Mucosa of descending colon (tissue), 3 donors: ENCODE measurements around the gene CADM3. TPM values are rescaled to one million over a fixed set of nuclear protein-coding genes. Genes with fewer than 3 reads are reported as not detected.

Source experiments
- ATAC-seq: fragments of 200-7000 bp; cut with Tn5 transposase; one replicate; pipeline ENCODE4 v1.9.1; 2020; ENCODE audit warnings: mild to moderate bottlenecking, moderate library complexity
- DNase-seq, 3 donors: peaks; one replicate each; pipeline ENCODE4 v3.0.0-alpha.2; 2020
- H3K36me3 ChIP-seq: fragments of 200-600 bp; one replicate; pipeline ENCODE4 v1.8.0; 2021; ENCODE audit warnings: low read depth, mild to moderate bottlenecking
- H3K4me1 ChIP-seq: fragments of 200-600 bp; one replicate; pipeline ENCODE4 v1.8.0; 2021; ENCODE audit warnings: low read depth, mild to moderate bottlenecking
- H3K4me3 ChIP-seq: fragments of 200-600 bp; one replicate; pipeline ENCODE4 v1.8.0; 2021; ENCODE audit warnings: mild to moderate bottlenecking
- H3K9me3 ChIP-seq: fragments of 200-600 bp; one replicate; pipeline ENCODE4 v1.8.0; 2021; ENCODE audit warnings: mild to moderate bottlenecking
- intact Hi-C, 2 donors: fragments of 100-400 bp; cut with DNase I in 1 of 2; cut with micrococcal nuclease in 1 of 2; formaldehyde crosslinking; loops; one replicate each; pipeline versions ENCODE4 v1.11.0 to v1.11.1; 2022; cut with DNase I, micrococcal nuclease
- total RNA-seq, 3 donors: library from RNA; stranded (reverse); fragmentation: NEBNext Ultra II Directional in 2 of 3; extraction: Animal tissue kit (Norgen Biotek cat#: 25700) in 2 of 3; gene quantifications; one replicate each; pipeline versions ENCODE4 v1.2.1 to v1.2.4, GENCODE V29; 2021 to 2023
- TF ChIP-seq, protein P1 (sequence below): fragments of 200-600 bp; IDR thresholded peaks from one replicate; pipeline ENCODE4 v1.8.0; 2022; ENCODE audit warnings: antibody characterized with exemption, mild to moderate bottlenecking
- donor health status: DM: no; HTN: no; CAD: no; lungs with moderate emphysema.
- donor health status: DM: no; HTN: no; CAD: no.
- donor health status: DM: no; HTN: yes; CAD: no.

CADM3 gene
- total RNA-seq, 3 donors from 2014 or later: 2.7 to 23.3 (median 10.3) TPM

GRCh38 chr1:159190441-159190840 lies 19.0 kb downstream of the CADM3 start:
- H3K9me3 ChIP-seq: no peaks in the 10 kb centered on the region
- no peak overlapping the region for H3K4me3 ChIP-seq
- no peaks in the 10 kb centered on the region for H3K4me1 ChIP-seq
- intact Hi-C loops: no loop called here
- DNase-seq (no peak), ATAC-seq (no peak)
- TF ChIP-seq, protein P1, sequence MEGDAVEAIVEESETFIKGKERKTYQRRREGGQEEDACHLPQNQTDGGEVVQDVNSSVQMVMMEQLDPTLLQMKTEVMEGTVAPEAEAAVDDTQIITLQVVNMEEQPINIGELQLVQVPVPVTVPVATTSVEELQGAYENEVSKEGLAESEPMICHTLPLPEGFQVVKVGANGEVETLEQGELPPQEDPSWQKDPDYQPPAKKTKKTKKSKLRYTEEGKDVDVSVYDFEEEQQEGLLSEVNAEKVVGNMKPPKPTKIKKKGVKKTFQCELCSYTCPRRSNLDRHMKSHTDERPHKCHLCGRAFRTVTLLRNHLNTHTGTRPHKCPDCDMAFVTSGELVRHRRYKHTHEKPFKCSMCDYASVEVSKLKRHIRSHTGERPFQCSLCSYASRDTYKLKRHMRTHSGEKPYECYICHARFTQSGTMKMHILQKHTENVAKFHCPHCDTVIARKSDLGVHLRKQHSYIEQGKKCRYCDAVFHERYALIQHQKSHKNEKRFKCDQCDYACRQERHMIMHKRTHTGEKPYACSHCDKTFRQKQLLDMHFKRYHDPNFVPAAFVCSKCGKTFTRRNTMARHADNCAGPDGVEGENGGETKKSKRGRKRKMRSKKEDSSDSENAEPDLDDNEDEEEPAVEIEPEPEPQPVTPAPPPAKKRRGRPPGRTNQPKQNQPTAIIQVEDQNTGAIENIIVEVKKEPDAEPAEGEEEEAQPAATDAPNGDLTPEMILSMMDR: no peak
- no peaks in the 10 kb centered on the region for H3K36me3 ChIP-seq

DNA sequence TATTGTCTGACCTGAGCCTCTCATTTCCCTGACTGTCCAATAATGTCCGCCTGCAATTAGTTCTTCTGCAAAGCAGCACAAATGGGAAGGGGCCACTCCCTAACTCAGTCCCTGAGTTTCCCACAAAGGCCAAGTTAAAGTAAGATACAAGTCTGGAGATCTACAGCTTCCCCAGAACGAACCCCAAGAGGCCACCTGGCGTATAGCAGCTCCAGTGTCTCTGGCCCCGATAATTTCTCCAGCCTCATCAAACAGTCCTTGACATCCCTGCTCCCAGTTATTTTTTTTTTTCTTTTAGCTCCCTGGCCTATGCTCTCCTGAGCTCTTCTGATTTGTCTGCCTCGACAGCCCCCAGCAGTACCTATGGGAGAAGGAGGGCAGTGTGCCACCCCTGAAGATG lies 25.1 kb downstream of the CADM3 start:
- H3K4me1 ChIP-seq: no peaks in the 10 kb centered on the region
- no peak overlapping the region for H3K4me3 ChIP-seq
- no peaks in the 10 kb centered on the region for H3K9me3 ChIP-seq
- TF ChIP-seq, protein P1: no peak
- DNase-seq (no peak), ATAC-seq (no peak)
- intact Hi-C loops: loop anchor here in 1 of 2 donors (5.0 kb wide), 1 partner anchor 34 kb away; no protein-coding TSS in a partner anchor
- H3K36me3 ChIP-seq: no peaks in the 10 kb centered on the region

DNA sequence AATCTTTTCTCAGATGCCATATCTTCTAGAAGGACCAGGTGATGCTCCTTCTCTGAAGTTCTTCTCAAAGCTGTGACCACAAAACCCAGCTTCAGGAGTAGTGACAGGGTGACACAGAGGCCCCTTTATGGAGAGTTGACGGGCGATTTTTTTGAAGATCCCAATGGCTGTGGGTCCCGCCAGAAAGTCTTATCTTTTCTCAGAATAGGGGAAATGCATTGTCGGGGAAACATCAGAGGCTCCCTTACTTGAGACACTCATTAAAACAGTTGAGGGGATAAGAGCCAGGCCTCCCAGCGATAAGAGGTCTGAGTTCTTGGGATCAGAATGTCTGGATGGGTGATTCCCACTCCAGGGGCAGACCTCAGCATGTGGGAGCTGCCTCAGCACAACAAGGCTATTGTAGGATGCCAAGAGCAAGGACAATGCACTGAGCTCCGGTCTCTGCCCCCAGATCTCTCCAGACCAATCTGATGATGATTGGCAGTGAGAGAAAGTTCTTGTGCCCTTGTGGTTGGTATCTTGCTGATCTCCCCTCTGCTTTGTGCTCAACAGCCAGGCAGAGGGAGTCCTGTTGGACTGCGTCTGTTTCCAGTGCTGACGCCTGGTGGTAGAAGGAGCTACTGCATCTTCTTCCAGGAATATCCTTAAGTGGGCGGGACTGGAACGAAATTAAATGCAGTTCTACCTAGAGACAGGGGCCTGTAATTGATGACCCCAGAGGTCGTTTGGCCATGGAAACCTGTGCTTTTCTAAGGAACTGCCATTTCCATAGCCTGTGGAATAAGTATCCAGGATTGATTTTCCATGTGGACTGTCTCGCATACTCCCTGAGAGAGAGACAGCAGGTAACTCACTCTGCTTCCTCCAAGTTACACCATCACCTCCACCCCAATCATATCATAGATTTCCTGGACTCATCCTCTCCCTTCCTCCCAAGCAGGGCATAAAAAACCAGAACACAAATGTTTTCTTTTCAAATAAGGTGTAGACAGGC lies 26.4 kb downstream of the CADM3 start:
- H3K4me1 ChIP-seq: no peaks in the 10 kb centered on the region
- no peak overlapping the region for H3K4me3 ChIP-seq
- TF ChIP-seq, protein P1: peak; percentile 64
- ATAC-seq (peak; percentile 85), DNase-seq (peak in 2 of 3 donors; percentile 42 to 85)
- no peaks in the 10 kb centered on the region for H3K9me3 ChIP-seq
- intact Hi-C loops: loop anchor here in 1 of 2 donors (5.0 kb wide), 1 partner anchor 36 kb away; no protein-coding TSS in a partner anchor
- H3K36me3 ChIP-seq: no peaks in the 10 kb centered on the region

GRCh38 chr1:159199901-159200300 lies 28.5 kb downstream of the CADM3 start:
- TF ChIP-seq, protein P1: no peak
- H3K4me1 ChIP-seq: no peaks in the 10 kb centered on the region
- no peaks in the 10 kb centered on the region for H3K9me3 ChIP-seq
- intact Hi-C loops: loop anchor here in 1 of 2 donors (5.0 kb wide), 1 partner anchor 38 kb away; no protein-coding TSS in a partner anchor
- DNase-seq (no peak), ATAC-seq (no peak)
- no peak overlapping the region for H3K4me3 ChIP-seq
- no peaks in the 10 kb centered on the region for H3K36me3 ChIP-seq

DNA sequence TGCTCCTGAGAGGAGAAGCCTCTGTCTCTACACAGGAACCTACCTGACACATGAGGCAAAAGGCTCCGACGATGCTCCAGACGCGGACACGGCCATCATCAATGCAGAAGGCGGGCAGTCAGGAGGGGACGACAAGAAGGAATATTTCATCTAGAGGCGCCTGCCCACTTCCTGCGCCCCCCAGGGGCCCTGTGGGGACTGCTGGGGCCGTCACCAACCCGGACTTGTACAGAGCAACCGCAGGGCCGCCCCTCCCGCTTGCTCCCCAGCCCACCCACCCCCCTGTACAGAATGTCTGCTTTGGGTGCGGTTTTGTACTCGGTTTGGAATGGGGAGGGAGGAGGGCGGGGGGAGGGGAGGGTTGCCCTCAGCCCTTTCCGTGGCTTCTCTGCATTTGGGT lies 29.4 kb downstream of the CADM3 start:
- no peak for ATAC-seq

More for the DNA sequence above, 29.4 kb downstream of the CADM3 start:
- no peak for DNase-seq
- H3K9me3 ChIP-seq: no peaks in the 10 kb centered on the region
- H3K4me1 ChIP-seq: no peaks in the 10 kb centered on the region
- intact Hi-C loops: no loop called here
- H3K4me3 ChIP-seq: no peak overlapping the region
- H3K36me3 ChIP-seq: no peaks in the 10 kb centered on the region
- TF ChIP-seq, protein P1: no peak
